ENCODE results near the gene SLC4A3.

DNA sequence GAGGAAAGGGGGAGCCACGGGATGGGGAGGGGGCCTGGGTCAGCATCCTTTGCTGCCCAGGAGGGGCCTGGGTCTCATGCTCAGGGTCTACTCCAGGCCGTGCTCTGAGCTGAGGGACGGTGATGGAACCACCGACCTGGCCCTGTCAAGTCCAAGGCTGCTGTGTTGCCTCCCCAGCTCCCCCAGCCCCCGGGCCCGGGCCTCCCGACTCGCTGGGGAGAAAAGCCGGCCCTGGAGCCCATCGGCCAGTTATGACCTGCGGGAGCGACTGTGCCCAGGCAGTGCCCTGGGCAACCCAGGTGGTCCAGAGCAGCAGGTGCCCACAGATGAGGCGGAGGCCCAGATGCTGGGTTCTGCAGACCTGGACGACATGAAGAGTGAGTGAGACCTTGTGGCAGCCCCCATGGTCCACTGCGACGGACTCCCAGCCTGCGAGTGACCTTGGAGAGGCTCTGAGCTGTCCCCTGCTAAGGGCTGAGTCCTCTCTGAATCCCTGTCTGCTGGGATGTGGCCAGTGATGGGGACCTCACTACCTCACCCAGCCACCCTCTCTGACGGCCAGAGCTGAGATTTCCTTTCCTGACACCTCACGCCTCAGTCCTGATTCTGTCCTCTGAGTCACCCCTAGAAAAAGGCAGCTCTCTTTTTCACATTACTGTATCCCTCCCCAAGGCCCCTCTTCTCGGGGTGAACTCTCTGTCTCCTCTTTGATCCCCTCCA is 2.7 kb downstream of the SLC4A3 start:
- TF ChIP-seq, protein P1, sequence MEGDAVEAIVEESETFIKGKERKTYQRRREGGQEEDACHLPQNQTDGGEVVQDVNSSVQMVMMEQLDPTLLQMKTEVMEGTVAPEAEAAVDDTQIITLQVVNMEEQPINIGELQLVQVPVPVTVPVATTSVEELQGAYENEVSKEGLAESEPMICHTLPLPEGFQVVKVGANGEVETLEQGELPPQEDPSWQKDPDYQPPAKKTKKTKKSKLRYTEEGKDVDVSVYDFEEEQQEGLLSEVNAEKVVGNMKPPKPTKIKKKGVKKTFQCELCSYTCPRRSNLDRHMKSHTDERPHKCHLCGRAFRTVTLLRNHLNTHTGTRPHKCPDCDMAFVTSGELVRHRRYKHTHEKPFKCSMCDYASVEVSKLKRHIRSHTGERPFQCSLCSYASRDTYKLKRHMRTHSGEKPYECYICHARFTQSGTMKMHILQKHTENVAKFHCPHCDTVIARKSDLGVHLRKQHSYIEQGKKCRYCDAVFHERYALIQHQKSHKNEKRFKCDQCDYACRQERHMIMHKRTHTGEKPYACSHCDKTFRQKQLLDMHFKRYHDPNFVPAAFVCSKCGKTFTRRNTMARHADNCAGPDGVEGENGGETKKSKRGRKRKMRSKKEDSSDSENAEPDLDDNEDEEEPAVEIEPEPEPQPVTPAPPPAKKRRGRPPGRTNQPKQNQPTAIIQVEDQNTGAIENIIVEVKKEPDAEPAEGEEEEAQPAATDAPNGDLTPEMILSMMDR (IDR thresholded peaks at IDR 0.05; ENCODE audit: low read depth, low read length) = no peak
- TF ChIP-seq EZH2phosphoT487 (IDR thresholded peaks at IDR 0.05; ENCODE audit: low read depth) = no peak

Data from OCI-LY3 (cell line).